GM19455 (cell line): ENCODE data around the gene RLF.

Experiments used
- ATAC-seq: cut with Tn5 transposase; IDR thresholded peaks from one replicate; pipeline ENCODE4 v1.9.1; 2021; ENCODE audit not compliant: unreplicated experiment

Gene RLF

DNA sequence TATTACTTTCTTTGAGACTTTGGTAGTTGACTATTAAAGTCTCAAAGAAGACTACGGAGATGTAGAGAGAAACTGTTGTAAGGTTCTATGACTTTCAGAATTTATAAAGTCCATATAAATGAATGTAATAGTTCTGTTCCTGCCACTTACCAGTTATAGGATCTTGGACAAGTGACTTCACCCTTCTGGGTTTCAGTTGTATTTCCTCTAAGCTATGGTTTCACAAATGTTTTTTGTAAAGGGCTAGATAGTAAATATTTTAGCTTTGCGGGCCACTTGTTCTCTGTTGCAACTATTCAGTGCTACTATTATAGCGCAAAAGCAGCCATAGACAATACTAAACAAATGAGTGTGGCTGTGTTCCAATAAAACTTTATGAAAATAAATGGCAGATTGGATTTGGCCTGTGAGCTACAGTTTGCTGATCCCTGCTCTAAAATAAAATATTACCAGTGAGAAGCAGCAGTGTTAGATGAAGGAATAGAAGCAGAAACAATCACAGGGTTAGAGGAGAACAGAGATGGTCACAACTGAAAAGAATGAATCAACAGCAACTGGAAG lies 111.5 kb downstream of the RLF start:
- no peak for ATAC-seq

DNA sequence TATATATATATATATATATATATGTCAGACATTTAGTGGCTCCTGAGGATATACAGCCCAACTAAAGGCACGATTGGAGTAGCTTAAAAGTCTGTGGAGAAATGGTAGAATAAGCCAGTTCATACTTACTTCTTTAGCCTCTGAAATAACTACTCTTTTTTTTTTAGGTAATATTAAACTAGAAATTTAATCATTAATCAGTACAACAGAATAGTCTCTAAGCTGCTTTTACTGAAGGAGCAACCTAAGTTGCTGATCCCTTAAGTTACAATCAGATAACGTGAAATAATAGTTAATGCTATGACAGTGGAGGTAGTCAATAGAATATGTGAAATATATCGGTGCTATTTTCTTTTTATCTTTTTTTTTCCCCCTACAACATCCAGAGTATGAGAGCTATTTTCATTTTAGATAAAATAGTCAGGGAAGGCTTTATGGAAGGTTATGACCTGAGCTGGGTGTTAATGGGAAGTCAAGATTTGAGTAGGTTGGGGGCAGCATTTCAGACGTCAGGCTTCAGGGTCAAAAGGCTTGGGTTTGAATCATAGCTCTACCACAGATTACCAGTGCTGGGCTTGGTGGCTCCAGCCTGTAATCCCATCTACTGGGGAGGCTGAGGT lies 112.5 kb downstream of the RLF start:
- ATAC-seq: no peak

DNA sequence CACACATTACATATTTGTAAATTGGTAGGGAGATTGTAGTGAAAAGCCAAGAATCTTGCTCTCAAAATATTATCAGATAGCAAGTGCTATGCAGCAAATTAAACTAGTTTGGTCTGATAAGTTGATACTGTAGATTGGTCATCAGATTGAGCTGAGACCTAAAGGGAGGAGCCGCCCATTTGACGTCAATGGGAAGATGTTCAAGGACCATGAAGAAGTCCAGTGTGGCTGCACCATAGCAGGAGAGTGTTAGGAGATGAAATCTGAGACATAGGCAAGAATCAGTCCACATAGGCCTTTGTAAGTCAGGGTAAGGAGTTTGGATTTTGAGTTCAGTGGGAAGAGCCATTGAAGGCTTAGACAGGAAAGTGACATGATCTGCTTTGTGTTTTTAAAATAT lies 113.1 kb downstream of the RLF start:
- no peak for ATAC-seq

DNA sequence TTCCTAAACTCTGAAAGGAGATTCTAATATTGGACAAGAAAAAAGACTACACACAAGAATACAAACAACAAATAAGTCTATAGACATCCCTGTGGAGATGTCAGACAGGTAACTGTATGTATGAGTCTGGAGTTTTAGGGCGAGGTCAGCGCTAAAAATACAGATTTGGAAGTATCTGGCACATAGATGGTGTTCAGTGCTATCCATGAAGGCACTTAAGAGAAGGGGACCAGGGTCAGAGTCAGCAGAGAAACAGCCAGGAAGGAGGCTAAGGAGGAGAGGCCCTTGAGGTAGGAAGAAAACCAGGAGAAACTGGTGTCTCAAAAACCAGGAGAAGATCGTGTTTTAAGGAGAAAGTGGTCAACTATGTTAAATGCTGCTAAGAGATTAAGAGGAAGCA lies 114.9 kb downstream of the RLF start:
- no peak for ATAC-seq

DNA sequence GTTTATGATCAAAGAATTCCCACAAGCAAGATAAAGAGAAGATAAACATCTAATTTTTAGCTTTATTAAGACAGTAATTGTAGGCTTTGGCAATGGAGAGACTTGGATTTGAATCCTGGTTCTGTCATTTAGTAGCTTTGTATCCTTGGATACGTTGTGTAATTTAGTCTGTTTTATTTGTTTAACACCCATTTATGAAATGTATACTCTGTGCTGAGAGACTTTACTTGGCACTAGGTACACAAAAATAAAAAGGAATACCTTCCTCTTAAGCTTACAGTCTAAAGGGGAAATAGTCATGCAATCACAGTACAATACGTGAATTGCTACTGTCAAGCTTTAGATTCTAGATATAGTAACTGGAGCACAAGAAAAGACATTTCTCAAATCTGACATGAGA lies 120.7 kb downstream of the RLF start:
- ATAC-seq: no peak
